ENCODE data around the gene ASPDH. TPM values are rescaled to one million over a fixed set of nuclear protein-coding genes. Genes with fewer than 3 reads are reported as not detected.
A peak's percentile ranks its signal among the peaks of the same experiment; 100 is the strongest.

ASPDH gene
- total RNA-seq, 1 donor from 2014 or later: not detected

DNA sequence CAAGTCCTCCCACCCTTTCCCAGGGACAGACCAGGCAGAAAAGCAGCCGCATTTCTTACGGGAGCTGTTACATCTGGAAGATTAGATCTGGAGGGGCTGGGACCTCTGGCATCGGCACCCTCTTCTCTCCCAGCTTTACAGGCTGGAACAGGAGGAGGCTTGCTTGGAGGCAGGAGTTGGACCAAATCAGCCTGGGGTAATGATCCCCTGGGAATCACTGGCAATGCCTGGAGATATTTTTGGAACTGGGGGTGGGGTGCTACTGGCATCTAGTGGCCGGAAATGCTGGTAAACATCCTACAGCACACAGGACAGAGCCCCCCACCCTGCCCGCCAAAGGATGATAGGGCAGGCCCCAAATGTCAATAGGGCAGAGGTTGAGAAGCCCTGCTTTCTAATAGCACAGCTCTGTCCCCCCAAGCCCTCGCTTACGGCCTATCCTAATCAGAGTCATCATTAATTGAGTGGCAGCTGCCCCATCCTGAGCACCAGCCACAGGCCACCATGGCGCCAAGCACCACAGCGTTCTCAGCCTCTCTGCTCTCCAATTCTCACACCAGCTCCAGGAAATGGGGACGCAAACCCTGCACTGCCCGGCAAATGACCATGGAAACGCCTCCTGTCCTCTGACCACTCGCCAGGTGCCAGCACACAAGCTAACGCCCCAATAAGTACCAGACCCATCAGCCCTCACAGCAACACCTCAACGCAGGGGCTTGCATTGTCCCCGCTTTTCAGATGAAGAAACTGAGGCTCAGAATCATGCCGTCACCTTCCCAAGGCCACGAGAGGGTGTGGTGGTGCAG is 33.9 kb upstream of the ASPDH start:
- Mint-ChIP-seq H3K27me3 (ENCODE audit: unreplicated experiment) (peaks cover 12% of the 10 kb centered on the region), H3K9me3 (ENCODE audit: unreplicated experiment) (no peaks in the 10 kb centered on the region), H3K4me3 (ENCODE audit: unreplicated experiment) (no peak overlapping the region), H3K27ac (ENCODE audit: unreplicated experiment) (no peak overlapping the region), H3K36me3 (ENCODE audit: unreplicated experiment) (no peaks in the 10 kb centered on the region), H3K4me1 (ENCODE audit: unreplicated experiment) (no peaks in the 10 kb centered on the region)
- DNase-seq (ENCODE audit: extremely low spot score, unreplicated experiment): no peak
- TF ChIP-seq, protein P1, sequence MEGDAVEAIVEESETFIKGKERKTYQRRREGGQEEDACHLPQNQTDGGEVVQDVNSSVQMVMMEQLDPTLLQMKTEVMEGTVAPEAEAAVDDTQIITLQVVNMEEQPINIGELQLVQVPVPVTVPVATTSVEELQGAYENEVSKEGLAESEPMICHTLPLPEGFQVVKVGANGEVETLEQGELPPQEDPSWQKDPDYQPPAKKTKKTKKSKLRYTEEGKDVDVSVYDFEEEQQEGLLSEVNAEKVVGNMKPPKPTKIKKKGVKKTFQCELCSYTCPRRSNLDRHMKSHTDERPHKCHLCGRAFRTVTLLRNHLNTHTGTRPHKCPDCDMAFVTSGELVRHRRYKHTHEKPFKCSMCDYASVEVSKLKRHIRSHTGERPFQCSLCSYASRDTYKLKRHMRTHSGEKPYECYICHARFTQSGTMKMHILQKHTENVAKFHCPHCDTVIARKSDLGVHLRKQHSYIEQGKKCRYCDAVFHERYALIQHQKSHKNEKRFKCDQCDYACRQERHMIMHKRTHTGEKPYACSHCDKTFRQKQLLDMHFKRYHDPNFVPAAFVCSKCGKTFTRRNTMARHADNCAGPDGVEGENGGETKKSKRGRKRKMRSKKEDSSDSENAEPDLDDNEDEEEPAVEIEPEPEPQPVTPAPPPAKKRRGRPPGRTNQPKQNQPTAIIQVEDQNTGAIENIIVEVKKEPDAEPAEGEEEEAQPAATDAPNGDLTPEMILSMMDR (IDR thresholded peaks at IDR 0.05): no peak

DNA sequence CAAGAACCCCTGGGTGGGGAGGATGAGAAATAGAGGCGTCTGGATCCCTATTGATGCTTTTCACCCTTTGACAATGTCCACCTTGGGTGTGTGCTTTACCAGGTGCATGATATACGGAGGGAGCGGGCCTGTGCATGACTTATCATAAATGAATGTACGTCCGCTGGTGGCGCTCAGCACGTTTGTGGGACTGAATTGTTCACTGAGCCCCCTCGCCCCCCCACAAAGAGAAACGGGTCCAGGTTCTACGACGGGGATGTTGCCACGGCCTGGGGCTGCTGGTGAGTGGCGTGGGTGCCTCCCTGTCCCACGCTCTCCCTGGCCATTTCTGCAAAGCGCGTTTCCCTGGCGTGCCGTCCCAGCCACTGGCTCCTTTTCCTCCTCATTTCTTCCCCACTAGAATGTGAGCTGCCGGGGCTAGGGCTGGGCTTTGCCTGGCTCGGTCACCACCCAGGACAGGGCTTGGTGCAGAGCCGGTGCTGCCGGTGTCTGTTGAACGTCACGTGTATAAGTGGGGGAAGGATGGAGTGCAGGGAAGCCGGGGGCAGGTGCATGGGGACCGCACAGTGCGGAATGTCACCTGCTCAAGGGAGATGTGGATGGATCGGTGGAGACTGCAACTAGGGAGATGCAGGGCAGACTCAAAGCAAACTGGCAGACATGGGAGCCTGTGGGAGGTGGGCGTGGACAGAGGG is 33.0 kb upstream of the ASPDH start:
- H3K36me3 Mint-ChIP-seq (ENCODE audit: unreplicated experiment): no peaks in the 10 kb centered on the region
- TF ChIP-seq, protein P1 (IDR thresholded peaks at IDR 0.05): no peak
- no peaks in the 10 kb centered on the region for H3K4me1 Mint-ChIP-seq (ENCODE audit: unreplicated experiment)
- DNase-seq (ENCODE audit: extremely low spot score, unreplicated experiment): no peak
- no peaks in the 10 kb centered on the region for H3K9me3 Mint-ChIP-seq (ENCODE audit: unreplicated experiment)
- no peak overlapping the region for H3K4me3 Mint-ChIP-seq (ENCODE audit: unreplicated experiment)
- H3K27me3 Mint-ChIP-seq (ENCODE audit: unreplicated experiment): peaks cover 6% of the 10 kb centered on the region
- no peak overlapping the region for H3K27ac Mint-ChIP-seq (ENCODE audit: unreplicated experiment)

DNA sequence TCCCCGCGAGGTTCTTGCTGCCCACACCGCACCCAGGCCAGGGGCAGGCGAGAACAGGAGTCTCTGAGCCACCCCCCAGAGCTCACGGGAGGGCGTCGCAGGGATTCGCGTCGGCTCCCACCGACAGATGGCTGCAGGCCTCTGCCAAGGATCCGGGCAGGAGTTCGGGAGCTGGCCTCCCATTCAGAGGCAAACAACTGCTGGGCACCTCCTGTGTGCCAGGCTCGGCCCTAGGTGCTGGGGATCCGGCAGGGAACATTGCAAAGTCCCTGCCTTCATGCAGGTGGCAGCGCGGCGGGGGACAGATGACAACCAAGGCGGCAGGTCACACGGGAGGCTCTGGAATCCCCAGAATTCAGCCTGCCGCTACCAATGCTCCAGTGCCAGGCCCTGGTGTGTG is 29.2 kb upstream of the ASPDH start:
- Mint-ChIP-seq H3K4me1 (ENCODE audit: unreplicated experiment) (no peaks in the 10 kb centered on the region), H3K27ac (ENCODE audit: unreplicated experiment) (no peak overlapping the region), H3K9me3 (ENCODE audit: unreplicated experiment) (no peaks in the 10 kb centered on the region), H3K4me3 (ENCODE audit: unreplicated experiment) (no peak overlapping the region), H3K27me3 (ENCODE audit: unreplicated experiment) (no peaks in the 10 kb centered on the region), H3K36me3 (ENCODE audit: unreplicated experiment) (no peaks in the 10 kb centered on the region)
- TF ChIP-seq, protein P1 (IDR thresholded peaks at IDR 0.05): no peak
- no peak for DNase-seq (ENCODE audit: extremely low spot score, unreplicated experiment)

DNA sequence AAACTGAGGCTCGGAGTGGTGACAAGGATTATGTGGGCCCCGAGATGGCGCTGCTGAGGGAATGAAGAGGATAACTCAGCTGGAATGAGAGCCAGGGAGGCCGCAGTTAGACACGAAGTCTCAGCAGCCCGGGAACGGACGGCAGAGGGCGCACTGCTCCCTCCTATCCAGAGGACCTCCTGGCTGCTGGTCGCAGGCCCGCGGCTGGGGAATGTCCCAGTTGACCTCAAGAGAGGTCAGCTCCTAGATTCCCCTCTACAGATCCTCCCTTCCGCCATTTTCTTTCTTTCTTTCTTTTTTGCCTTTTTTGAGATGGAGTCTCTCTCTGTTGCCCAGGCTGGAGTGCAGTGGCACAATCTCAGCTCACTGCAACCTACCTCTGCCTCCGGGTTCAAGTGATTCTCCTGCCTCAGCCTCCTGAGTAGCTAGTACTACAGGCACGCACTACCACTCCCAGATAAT is 24.1 kb upstream of the ASPDH start:
- TF ChIP-seq, protein P1 (IDR thresholded peaks at IDR 0.05): peak; percentile 77
- Mint-ChIP-seq H3K27me3 (ENCODE audit: unreplicated experiment) (no peaks in the 10 kb centered on the region), H3K36me3 (ENCODE audit: unreplicated experiment) (no peaks in the 10 kb centered on the region), H3K4me1 (ENCODE audit: unreplicated experiment) (no peaks in the 10 kb centered on the region), H3K4me3 (ENCODE audit: unreplicated experiment) (no peak overlapping the region), H3K27ac (ENCODE audit: unreplicated experiment) (no peak overlapping the region), H3K9me3 (ENCODE audit: unreplicated experiment) (peaks cover 8% of the 10 kb centered on the region)
- DNase-seq (ENCODE audit: extremely low spot score, unreplicated experiment): peak; percentile 90

DNA sequence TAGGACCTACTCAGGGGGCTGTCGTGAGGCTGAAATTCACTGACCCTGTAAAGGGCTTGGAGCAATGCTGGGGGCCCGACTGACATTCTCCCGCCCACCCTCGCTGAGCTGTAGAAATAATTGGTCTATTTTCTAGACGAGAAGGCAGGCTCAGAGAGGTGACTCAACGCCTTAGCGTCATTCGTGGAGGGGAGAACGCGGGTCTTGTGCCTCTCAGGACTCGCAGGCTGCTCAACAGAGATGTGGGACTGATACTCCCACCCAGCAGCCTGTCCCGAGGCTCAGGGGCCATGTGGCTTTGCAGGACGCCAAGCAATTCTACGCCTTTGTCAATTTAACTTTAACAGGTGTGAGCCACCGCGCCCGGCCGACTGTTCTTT is 23.6 kb upstream of the ASPDH start:
- H3K9me3 Mint-ChIP-seq (ENCODE audit: unreplicated experiment): peaks cover 13% of the 10 kb centered on the region
- no peak for DNase-seq (ENCODE audit: extremely low spot score, unreplicated experiment)
- no peak overlapping the region for H3K27ac Mint-ChIP-seq (ENCODE audit: unreplicated experiment)
- no peaks in the 10 kb centered on the region for H3K36me3 Mint-ChIP-seq (ENCODE audit: unreplicated experiment)
- no peaks in the 10 kb centered on the region for H3K27me3 Mint-ChIP-seq (ENCODE audit: unreplicated experiment)
- H3K4me3 Mint-ChIP-seq (ENCODE audit: unreplicated experiment): no peak overlapping the region
- H3K4me1 Mint-ChIP-seq (ENCODE audit: unreplicated experiment): no peaks in the 10 kb centered on the region
- TF ChIP-seq, protein P1 (IDR thresholded peaks at IDR 0.05): no peak

Measured in osteocyte (in vitro differentiated cells).